GM12878 (cell line): Measurements from ENCODE around the gene TGM6. TPM values are rescaled to one million over a fixed set of nuclear protein-coding genes. Genes with fewer than 3 reads are reported as not detected.

ENCODE experiments used
- ATAC-seq: fragments of 200-7000 bp; cut with Tn5 transposase; 3 replicates; pipeline ENCODE4 v1.9.1; 2020; ENCODE audit warnings: mild to moderate bottlenecking, moderate library complexity
- BruUV-seq: library from RNA; stranded (reverse); fragments of 400-500 nt; replicated peaks from 2 replicates; lab custom pipeline; 2021; lab: Mats Ljungman, UMichigan
- CTCF ChIA-PET: fragments of 300-600 bp; sonication (Branson Sonifier 250); formaldehyde crosslinking; extraction: SDS; loops from one replicate; lab custom pipeline; 2021; ENCODE audit warnings: inconsistent platforms; lab: Yijun Ruan, JAX
- POLR2A ChIA-PET: fragments of 350-600 bp; formaldehyde crosslinking; extraction: SDS; loops from one replicate; lab custom pipeline; 2021; ENCODE audit warnings: inconsistent platforms; lab: Charles Lee
- RAD21 ChIA-PET: fragments of 300-600 bp; sonication (Branson Sonifier 250); formaldehyde crosslinking; loops from one replicate; lab custom pipeline; 2023; ENCODE audit warnings: antibody characterized with exemption; ENCODE audit not compliant: unreplicated experiment; lab: Charles Lee
- SMC1A ChIA-PET: fragments of 300-600 bp; sonication (Branson Sonifier 250); formaldehyde crosslinking; loops from one replicate; lab custom pipeline; 2023; ENCODE audit not compliant: unreplicated experiment, uncharacterized antibody; lab: Charles Lee
- DNase-seq: peaks from one replicate; pipeline ENCODE4 v3.0.0-alpha.2; 2011; ENCODE audit warnings: low read depth, low spot score
- FAIRE-seq: peaks from 3 replicates; lab custom pipeline; 2011; peaks lifted over from hg19 to GRCh38; lab: Jason Lieb, UNC
- H2AFZ ChIP-seq: 2 replicates; pipeline ENCODE4 v1.6.0; 2011; ENCODE audit warnings: low read depth, low read length, control low read depth; ENCODE audit not compliant: control insufficient read depth
- H3K27ac ChIP-seq: 2 replicates; pipeline ENCODE4 v1.5.1; 2011; ENCODE audit warnings: control low read depth; ENCODE audit not compliant: control insufficient read depth, insufficient read depth
- H3K27me3 ChIP-seq, 2 experiments: replicated peaks in 1 of 2; 2 replicates each; pipeline versions ENCODE4 v1.6.0 to v1.6.1; 2011; ENCODE audit warnings: low read length in 1 of 2; ENCODE audit not compliant: control insufficient read depth in 2 of 2, insufficient read depth in 2 of 2
- H3K36me3 ChIP-seq, 2 experiments: 2 replicates each; pipeline ENCODE4 v1.5.1; 2011; ENCODE audit warnings: low read length in 1 of 2; ENCODE audit not compliant: control insufficient read depth in 2 of 2, insufficient read depth in 2 of 2
- H3K4me1 ChIP-seq: 2 replicates; pipeline ENCODE4 v1.6.1; 2011; ENCODE audit warnings: mild to moderate bottlenecking, low read length, moderate library complexity, mixed read lengths; ENCODE audit not compliant: control insufficient read depth, insufficient read depth
- H3K4me2 ChIP-seq: 2 replicates; pipeline ENCODE4 v1.6.0; 2011; ENCODE audit warnings: control low read depth; ENCODE audit not compliant: control insufficient read depth, insufficient read depth
- H3K4me3 ChIP-seq: fragments of 200-600 bp; sonication (generic); 2 replicates; pipeline ENCODE4 v1.5.1; 2016
- H3K79me2 ChIP-seq: 2 replicates; pipeline ENCODE4 v1.6.0; 2011; ENCODE audit warnings: low read length; ENCODE audit not compliant: control insufficient read depth, insufficient read depth
- H3K9ac ChIP-seq: 2 replicates; pipeline ENCODE4 v1.8.0; 2011; ENCODE audit warnings: low read length, control low read depth, mixed read lengths; ENCODE audit not compliant: control insufficient read depth, insufficient read depth
- H3K9me3 ChIP-seq: replicated peaks from 3 replicates; pipeline ENCODE4 v1.5.1; 2011; ENCODE audit warnings: mild to moderate bottlenecking, low read length; ENCODE audit not compliant: control insufficient read depth, insufficient read depth
- H4K20me1 ChIP-seq: 2 replicates; pipeline ENCODE4 v1.6.0; 2011; ENCODE audit not compliant: control insufficient read depth, insufficient read depth
- ESRRA ChIP-seq: IDR thresholded peaks from 2 replicates; pipeline ENCODE4 v1.6.1; 2012; ENCODE audit warnings: mild to moderate bottlenecking, low read length, improper control_type of control experiment
- MYB ChIP-seq: fragments of 150-350 bp; IDR thresholded peaks from 2 replicates; pipeline ENCODE4 v1.6.1; 2014; ENCODE audit warnings: mild to moderate bottlenecking, low read depth, low read length, borderline replicate concordance
- NR2C1 ChIP-seq: fragments of 450-650 bp; IDR thresholded peaks from 2 replicates; pipeline ENCODE4 v1.6.1; 2017; ENCODE audit warnings: antibody characterized with exemption, mild to moderate bottlenecking, moderate library complexity
- RB1 ChIP-seq: fragments of 450-650 bp; formaldehyde crosslinking; IDR thresholded peaks from 2 replicates; pipeline ENCODE4 v1.6.1; 2017; ENCODE audit warnings: mild to moderate bottlenecking, borderline replicate concordance
- SUZ12 ChIP-seq: fragments of 200-600 bp; sonication (generic); IDR thresholded peaks from one replicate; pipeline ENCODE4 v1.6.1; 2018; ENCODE audit warnings: antibody characterized with exemption, mild to moderate bottlenecking; ENCODE audit not compliant: unreplicated experiment
- ZNF687 ChIP-seq: fragments of 450-650 bp; IDR thresholded peaks from 2 replicates; pipeline ENCODE4 v1.6.1; 2017; ENCODE audit warnings: mild to moderate bottlenecking, moderate library complexity
- WGBS: methylation state at CpG from one replicate; pipeline ENCODE4 v1.1.6; 2016; ENCODE audit warnings: low lambda C conversion rate; ENCODE audit not compliant: insufficient replicate concordance, insufficient coverage; ENCODE audit errors: missing lambda C conversion rate; 5-methylcytosine and 5-hydroxymethylcytosine counted together
- in situ Hi-C: fragments of 300-500 bp; cut with MboI; formaldehyde crosslinking; loops from 9 replicates; pipeline ENCODE4 v1.14.3; 2018; ENCODE audit warnings: mixed read lengths
- intact Hi-C: fragments of 100-400 bp; cut with micrococcal nuclease; formaldehyde crosslinking; loops from one replicate; pipeline ENCODE4 v1.14.2; 2022; ENCODE audit not compliant: unreplicated experiment
- polyA plus RNA-seq, 11 experiments: library from polyadenylated mRNA; depleted of rRNA in 4 of 11; unstranded in 6 of 11; stranded (reverse) in 5 of 11; fragments of >200 nt; fragmentation: Nextera tagmentation in 4 of 11; fragmentation: Illumina TruSeq in 1 of 11; extraction: Ambion mirVana in 4 of 11; extraction: Trizol in 1 of 11; gene quantifications; 1 replicate in 1 of 11; 2 replicates in 10 of 11; pipeline versions ENCODE4 v1.2.1 to v1.2.3, GENCODE V29; 2011 to 2016; ENCODE audit warnings: inconsistent platforms in 2 of 11, missing spikeins in 2 of 11, low read depth in 1 of 11
- total RNA-seq, 4 experiments: library from RNA; depleted of rRNA in 3 of 4; stranded (reverse); fragments of >200 nt in 3 of 4; fragmentation: Illumina TruSeq in 1 of 4; extraction: Trizol in 1 of 4; gene quantifications; 2 replicates each; pipeline versions ENCODE4 v1.2.1 to v1.2.3, GENCODE V29; 2013 to 2021
- TF ChIP-seq, protein P1 (sequence below): fragments of 450-650 bp; formaldehyde crosslinking; IDR thresholded peaks from 2 replicates; pipeline ENCODE4 v1.4.0; 2022; ENCODE audit warnings: mild to moderate bottlenecking, moderate library complexity
- TF ChIP-seq, protein P2 (sequence below): fragments of 450-650 bp; IDR thresholded peaks from 2 replicates; pipeline ENCODE4 v1.6.1; 2017; ENCODE audit warnings: mild to moderate bottlenecking, moderate library complexity
- TF ChIP-seq, protein P3 (sequence below): IDR thresholded peaks from 2 replicates; pipeline ENCODE4 v1.6.1; 2011; ENCODE audit warnings: mild to moderate bottlenecking, low read depth, low read length, moderate library complexity; ENCODE audit not compliant: insufficient replicate concordance

Gene TGM6
- total and polyA plus RNA-seq, 10 of the 15 experiments (the other 5 are each of a cell fraction or from before 2014, with no cell fraction given): not detected

GRCh38 chr20:2365091-2365490 is 15.6 kb upstream of the TGM6 start:
- CTCF ChIA-PET: interaction anchor here (0.6 kb wide), 1 partner anchor 1612 kb away, joined by 3 read pairs; no protein-coding TSS in a partner anchor
- Histone ChIP-seq H3K4me3 (no peak overlapping the region), H3K79me2 (no peaks in the 10 kb centered on the region), H3K9me3 (peaks cover 2% of the 10 kb centered on the region; the same call in 1 of the 3 replicates), H3K27ac (no peak overlapping the region), H3K36me3 (no peaks in the 10 kb centered on the region), H3K27me3 (no peaks in the 10 kb centered on the region), H4K20me1 (no peaks in the 10 kb centered on the region), H3K9ac (no peak overlapping the region), H2AFZ (no peak overlapping the region), H3K4me2 (no peak overlapping the region), H3K4me1 (no peaks in the 10 kb centered on the region)
- no TSS peak for BruUV-seq
- no peak for FAIRE-seq
- TF ChIP-seq ZNF687 (no peak), ESRRA (no peak), SUZ12 (no peak), MYB (no peak), NR2C1 (no peak), RB1 (no peak)
- TF ChIP-seq, protein P1, sequence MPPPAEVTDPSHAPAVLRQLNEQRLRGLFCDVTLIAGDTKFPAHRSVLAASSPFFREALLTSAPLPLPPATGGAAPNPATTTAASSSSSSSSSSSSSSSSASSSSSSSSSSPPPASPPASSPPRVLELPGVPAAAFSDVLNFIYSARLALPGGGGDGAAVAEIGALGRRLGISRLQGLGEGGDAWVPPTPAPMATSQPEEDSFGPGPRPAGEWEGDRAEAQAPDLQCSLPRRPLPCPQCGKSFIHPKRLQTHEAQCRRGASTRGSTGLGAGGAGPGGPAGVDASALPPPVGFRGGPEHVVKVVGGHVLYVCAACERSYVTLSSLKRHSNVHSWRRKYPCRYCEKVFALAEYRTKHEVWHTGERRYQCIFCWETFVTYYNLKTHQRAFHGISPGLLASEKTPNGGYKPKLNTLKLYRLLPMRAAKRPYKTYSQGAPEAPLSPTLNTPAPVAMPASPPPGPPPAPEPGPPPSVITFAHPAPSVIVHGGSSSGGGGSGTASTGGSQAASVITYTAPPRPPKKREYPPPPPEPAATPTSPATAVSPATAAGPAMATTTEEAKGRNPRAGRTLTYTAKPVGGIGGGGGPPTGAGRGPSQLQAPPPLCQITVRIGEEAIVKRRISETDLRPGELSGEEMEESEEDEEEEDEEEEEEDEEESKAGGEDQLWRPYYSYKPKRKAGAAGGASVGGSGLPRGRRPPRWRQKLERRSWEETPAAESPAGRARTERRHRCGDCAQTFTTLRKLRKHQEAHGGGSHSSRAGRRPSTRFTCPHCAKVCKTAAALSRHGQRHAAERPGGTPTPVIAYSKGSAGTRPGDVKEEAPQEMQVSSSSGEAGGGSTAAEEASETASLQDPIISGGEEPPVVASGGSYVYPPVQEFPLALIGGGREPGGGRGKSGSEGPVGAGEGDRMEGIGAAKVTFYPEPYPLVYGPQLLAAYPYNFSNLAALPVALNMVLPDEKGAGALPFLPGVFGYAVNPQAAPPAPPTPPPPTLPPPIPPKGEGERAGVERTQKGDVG (CRISPR knock-in tag): no peak
- TF ChIP-seq, protein P2, sequence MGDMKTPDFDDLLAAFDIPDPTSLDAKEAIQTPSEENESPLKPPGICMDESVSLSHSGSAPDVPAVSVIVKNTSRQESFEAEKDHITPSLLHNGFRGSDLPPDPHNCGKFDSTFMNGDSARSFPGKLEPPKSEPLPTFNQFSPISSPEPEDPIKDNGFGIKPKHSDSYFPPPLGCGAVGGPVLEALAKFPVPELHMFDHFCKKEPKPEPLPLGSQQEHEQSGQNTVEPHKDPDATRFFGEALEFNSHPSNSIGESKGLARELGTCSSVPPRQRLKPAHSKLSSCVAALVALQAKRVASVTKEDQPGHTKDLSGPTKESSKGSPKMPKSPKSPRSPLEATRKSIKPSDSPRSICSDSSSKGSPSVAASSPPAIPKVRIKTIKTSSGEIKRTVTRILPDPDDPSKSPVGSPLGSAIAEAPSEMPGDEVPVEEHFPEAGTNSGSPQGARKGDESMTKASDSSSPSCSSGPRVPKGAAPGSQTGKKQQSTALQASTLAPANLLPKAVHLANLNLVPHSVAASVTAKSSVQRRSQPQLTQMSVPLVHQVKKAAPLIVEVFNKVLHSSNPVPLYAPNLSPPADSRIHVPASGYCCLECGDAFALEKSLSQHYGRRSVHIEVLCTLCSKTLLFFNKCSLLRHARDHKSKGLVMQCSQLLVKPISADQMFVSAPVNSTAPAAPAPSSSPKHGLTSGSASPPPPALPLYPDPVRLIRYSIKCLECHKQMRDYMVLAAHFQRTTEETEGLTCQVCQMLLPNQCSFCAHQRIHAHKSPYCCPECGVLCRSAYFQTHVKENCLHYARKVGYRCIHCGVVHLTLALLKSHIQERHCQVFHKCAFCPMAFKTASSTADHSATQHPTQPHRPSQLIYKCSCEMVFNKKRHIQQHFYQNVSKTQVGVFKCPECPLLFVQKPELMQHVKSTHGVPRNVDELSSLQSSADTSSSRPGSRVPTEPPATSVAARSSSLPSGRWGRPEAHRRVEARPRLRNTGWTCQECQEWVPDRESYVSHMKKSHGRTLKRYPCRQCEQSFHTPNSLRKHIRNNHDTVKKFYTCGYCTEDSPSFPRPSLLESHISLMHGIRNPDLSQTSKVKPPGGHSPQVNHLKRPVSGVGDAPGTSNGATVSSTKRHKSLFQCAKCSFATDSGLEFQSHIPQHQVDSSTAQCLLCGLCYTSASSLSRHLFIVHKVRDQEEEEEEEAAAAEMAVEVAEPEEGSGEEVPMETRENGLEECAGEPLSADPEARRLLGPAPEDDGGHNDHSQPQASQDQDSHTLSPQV: no peak
- TF ChIP-seq, protein P3, sequence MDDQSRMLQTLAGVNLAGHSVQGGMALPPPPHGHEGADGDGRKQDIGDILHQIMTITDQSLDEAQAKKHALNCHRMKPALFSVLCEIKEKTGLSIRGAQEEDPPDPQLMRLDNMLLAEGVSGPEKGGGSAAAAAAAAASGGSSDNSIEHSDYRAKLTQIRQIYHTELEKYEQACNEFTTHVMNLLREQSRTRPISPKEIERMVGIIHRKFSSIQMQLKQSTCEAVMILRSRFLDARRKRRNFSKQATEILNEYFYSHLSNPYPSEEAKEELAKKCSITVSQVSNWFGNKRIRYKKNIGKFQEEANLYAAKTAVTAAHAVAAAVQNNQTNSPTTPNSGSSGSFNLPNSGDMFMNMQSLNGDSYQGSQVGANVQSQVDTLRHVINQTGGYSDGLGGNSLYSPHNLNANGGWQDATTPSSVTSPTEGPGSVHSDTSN: no peak
- no peak for DNase-seq
- intact Hi-C loops (no loop called here), in situ Hi-C loops (no loop called here)
- POLR2A ChIA-PET: no interaction called here
- SMC1A ChIA-PET: no interaction called here
- whole genome bisulfite sequencing: 63% methylated on average over 2 of the region's 2 CpGs
- RAD21 ChIA-PET: no interaction called here
- no peak for ATAC-seq
